Iris pigment epithelial cell (primary cell): ENCODE measurements around the gene IKBIP.
"Not testable (repeated sequence)": the region's sequence is repeated elsewhere in the genome, so short reads cannot be mapped to it uniquely, and the experiment has no call there.

ENCODE experiments used
- DNase-seq: peaks from one replicate; pipeline ENCODE4 v3.0.0-alpha.2; 2011; ENCODE audit warnings: low read depth

The IKBIP gene, protein sequence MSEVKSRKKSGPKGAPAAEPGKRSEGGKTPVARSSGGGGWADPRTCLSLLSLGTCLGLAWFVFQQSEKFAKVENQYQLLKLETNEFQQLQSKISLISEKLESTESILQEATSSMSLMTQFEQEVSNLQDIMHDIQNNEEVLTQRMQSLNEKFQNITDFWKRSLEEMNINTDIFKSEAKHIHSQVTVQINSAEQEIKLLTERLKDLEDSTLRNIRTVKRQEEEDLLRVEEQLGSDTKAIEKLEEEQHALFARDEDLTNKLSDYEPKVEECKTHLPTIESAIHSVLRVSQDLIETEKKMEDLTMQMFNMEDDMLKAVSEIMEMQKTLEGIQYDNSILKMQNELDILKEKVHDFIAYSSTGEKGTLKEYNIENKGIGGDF

DNA sequence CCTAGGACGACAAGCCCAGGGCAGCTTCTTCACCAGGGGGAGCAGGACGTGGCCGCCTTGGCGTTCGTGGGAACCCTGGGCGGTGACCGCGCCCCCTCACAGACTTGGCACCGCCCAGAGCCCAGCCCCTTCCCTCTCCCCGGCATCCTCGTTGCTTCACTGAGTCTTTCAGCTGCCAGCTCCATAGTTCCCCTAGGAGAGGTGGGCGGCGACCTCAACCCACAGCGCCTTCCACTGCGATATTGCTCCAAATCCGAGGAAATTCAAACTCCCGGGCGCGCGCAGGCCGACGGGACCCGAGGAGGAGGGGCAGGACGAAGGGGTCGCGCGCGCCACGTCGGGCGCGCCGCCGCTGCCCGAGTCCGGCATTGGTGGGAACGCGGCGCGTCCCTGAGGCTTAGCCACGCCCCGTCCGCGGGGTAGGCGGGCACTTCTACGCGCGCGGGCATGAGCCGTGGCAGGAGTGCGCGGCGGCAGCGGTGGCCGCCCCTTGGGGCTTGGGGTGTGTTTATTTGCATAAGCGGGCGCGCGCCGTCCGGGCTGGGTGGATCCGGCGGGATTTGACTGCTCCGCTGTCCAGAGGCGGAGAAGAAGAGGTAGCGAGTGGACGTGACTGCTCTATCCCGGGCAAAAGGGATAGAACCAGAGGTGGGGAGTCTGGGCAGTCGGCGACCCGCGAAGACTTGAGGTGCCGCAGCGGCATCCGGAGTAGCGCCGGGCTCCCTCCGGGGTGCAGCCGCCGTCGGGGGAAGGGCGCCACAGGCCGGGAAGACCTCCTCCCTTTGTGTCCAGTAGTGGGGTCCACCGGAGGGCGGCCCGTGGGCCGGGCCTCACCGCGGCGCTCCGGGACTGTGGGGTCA, at the start of gene IKBIP, which contains the start of gene APAF1:
Gene IKBIP (minus strand): TSS at position 77 of the 860 bp plus-strand sequence. CDS start 87 bp downstream, outside the sequence.
Gene APAF1 (plus strand): TSS at position 579 of the 860 bp plus-strand sequence. CDS start 3,070 bp downstream, outside the sequence.
- peak; percentile 97 for DNase-seq

DNA sequence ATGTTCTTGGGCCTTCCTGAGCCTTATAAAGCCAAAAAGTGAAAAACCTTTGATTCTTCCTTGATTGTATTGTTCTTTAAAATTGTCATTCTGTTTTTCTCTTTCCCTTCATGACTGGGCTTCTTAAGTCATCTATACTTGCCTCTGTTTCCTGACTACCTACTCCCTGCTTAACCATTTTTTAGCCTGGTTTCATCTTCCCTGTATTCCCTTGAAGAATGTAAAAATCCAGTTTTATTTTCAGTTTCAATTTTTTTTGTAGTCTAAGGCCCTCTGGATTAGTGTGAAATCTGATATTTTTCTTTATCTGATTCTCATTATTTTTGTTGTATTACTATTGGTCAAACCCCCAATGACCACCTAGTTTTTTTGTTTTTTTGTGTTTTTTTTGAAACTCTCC, 46.8 kb upstream of the IKBIP start:
- DNase-seq = no peak

DNA sequence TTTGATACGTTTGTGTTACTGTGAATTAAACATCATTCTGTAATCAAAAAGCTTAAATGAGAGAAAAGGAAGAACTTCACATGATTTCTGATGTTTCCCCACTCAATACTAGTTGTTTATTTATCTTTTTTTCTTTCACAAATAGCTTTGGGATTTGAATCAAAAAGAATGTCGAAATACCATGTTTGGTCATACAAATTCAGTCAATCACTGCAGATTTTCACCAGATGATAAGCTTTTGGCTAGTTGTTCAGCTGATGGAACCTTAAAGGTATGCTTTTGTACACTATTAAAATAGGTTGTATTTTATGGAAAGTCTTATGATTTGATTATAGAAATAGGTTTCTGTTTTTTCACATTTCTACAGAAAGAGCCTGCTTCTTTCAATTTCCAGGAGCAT, 42.0 kb upstream of the IKBIP start:
- DNase-seq = peak; percentile 25

DNA sequence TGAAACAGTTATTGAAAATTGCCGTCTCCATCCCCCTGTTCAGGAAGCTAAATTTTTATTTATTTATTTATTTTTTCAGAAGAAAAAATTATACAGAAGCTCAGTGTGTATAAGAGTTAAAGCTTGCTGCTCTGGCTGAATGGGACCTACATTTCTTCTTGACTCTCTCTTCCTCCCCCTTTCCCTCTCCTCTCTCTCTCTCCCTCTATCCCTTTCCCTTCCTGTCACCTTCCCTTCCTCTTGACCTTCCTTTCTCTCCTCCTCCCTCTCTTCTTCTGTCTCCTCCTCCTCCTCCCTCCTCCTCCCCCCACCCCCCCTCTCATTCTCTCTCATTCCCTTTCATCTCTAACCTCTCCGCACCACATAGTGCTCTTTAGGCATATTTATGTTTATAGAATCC, 39.6 kb upstream of the IKBIP start:
- DNase-seq = no peak

DNA sequence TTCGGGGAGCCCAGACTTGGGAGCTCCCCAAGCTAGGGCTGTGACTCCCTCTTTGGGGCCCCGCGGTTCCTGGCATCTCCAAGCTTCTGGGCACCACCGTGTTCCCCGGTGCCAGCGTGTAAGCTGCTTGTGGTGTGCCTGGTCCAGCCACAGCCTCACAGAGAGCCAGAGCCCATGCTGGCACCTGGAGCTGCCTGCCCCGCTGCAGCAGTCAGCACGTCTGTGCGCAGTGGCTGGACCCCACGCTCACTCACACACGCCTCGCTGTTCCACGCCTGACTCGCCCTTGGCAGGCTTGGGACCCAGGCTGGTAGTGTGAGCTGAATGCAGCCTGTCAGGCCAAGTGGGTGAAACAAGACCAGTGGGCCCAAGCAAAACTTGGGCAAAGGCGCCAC, 35.0 kb upstream of the IKBIP start:
- no peak for DNase-seq

DNA sequence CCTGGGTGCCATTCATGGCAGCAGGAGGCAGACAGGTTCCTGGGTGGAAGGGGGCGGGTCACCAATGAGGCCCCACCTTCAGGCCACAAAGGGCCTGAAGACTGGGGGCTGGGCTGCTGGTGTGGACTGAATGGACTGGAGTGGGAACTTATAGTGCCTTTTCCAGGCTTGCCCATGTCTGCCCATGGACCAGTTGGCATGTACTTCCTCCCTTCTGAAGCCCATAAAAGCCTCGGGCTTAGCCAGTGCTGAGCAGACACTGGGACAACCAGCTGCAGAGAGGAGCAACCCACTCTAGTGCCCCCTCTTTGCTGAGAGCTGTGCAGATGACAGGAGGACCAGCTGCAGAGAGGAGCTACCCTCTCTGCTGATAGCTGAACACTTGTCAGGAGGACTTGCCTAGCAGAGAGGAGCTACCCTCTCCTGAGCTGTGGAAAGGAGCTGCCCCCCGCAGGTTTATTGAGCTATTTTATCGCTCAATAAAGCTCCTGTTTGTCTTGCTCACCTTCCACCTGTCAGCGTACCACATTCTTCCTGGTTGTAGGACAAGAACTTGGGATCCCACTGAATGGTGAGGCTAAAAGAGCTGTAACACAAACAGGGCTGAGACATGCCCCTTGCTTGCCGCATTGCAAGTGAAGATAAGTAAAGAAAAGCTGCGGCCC, 34.5 kb upstream of the IKBIP start:
- no peak for DNase-seq

DNA sequence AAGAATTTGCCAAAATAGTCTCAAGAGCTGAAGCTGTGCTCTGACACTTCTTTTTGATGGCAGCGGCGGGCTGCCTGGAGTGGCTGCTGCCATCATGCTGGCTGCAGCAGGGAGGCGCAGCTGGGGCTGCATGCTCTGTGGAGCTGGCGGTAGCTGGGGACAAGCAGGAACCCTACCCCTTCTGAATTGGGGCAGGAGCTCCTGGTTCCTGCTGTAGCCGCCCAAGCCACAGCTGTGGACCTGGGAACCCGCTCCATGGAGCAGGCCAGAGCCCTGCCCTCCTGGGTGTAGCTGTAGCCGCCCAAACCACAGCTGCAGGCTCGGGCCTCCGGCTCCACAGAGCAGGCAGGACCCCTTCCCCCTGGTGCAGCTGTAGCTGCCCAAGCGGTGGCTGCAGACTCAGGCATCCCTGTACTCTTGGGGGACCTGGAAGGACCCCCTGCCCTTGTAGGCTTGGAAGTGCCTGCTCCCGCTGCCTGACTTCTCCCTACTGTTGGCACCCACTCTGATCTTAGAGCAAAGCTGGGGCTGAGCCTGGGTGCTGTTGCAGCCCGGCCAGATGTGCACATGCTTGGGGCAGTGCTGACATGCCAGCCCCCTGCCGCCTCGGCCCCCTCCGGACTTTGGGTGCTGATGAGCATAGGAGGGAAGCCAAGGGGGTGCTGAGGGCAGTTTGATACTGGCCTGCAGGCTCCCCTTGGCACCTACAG, 33.8 kb upstream of the IKBIP start:
- no peak for DNase-seq

DNA sequence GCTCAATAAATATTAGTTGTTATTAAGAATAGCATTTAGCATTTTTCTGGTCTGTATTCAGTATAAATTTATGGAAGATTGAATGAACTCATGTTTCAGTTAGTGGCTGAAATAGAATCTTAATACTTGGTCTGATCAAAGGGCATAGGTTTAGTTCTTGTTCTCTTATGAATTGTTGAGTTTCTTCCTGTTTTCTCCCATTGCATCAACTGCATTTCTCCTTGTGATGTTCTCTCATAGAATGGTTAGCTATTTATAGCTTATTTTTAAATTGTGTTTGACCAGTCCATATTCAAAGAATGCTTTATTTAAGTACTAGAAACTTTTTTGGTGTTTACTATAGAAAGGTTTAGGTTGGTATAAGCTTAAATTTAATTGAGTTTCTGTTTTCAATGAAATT, 30.3 kb upstream of the IKBIP start:
- DNase-seq = no peak

DNA sequence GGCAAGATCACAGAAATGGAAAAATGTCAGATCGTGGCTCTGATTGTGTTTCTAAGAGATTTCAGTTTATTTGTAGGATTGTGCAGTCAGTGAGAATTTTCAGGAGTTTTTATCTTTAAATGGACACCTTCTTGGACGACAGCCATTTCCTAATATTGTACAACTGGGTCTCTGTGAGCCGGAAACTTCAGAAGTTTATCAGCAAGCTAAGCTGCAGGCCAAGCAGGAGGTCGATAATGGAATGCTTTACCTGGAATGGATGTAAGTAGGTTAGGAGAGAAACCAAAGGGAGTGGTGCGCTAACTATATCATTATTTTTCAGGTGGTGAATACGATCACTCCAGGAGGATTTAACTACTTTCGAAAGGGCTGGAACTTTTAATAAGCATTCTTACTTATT, 26.9 kb upstream of the IKBIP start:
- no peak for DNase-seq

DNA sequence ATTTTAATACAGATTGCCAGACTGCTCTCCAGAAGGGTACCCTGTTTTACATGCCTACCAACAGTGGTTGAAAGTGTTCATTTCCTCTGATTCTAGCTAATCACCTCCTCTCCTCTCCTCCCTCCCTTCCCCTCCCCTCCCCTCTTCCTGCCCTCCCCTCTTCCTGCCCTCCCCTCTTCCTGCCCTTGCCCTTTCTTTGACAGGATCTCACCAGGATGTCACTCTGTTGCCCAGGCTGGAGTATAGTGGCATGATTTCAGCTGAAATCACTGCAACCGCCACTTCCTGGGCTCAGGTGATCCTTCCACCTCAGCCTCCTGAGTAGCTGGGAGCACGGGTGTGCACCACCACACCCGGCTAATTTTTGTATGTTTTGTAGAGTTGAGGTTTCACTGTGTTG, 25.2 kb upstream of the IKBIP start:
- DNase-seq = no peak

DNA sequence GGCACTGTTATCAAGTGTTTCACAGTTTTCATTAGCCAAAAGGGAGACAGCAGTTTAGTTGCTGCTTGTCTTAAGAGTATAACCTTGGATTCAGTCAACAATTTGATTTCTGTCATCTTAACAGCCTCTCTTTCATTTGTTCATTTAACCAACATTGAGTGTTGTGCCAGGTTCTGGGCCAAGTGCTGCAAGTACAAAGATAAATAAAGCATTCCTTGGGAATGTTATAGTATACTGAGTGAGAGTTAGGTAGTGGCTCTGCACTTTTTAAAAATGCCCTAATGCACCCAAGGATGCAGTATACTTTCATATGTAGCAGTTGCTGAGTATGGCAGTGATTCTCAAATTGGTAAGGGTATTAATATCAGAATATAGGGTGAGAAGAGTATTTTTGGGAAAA, 15.9 kb upstream of the IKBIP start:
- no peak for DNase-seq

DNA sequence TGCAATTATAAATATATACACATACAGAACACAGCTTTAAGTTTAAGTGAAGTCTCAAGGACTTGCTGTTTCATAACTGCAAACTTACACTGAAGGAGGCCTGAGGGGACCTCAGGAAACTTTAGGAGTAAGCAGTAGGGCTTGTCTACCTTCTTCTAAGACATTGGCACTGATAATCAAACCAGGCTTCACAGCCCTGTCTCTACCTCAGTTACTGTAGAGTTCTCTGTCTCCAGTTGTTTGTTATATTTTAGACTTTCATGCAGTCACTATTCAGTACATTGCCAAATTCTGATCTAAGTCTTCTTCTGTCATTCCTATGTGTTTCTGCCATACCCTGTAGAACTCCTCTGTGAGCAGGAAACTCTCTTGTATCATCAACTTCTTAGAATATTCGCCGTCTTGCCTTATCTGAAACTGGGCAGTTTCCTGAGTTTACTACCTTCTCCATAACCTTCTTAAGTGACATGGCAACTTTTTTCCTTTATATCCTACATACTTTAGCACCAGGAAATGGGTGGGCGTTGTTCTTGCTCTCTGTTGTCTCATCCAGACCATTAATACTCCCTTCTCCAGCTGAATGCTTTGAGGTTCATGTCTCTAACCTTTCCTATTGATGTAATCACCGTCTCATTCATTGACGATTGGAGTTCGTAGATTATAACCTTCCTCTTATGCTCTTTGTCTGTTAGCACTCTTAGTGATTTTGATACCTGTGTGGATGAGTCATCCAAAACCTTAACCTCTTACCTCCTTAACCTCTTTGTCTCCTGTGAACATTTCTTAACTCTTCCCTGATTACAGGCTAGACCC, 11.9 kb upstream of the IKBIP start:
- DNase-seq = no peak

DNA sequence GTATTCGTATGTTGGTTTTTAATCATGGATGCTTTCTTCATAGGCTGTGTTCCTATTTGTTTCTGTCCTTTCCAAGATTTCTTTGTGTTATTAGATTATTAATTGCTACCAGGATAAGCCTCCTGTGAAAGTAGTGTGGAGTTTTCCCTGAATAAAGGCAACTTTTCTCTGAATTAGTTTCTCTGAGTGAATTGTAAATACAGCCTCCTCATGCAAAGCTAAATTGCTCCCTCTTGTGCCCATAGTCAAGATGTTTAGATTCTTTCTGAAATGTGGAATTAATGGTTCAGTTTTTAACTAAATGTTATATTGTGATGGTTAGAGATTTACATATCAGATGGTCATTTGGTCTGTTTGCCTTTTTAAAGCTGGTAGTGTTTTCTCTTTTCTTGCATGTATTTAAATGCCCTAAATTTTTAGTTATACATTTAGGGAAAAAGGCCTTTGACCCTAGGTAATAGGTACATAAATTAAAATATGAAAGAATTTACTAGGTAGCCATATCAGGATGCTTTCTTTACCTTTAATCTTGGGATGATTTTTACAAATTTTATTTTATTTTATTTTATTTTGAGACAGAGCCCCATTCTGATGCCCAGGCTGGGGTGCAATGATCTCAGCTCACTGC, 9.4 kb upstream of the IKBIP start:
- peak; percentile 62 for DNase-seq

DNA sequence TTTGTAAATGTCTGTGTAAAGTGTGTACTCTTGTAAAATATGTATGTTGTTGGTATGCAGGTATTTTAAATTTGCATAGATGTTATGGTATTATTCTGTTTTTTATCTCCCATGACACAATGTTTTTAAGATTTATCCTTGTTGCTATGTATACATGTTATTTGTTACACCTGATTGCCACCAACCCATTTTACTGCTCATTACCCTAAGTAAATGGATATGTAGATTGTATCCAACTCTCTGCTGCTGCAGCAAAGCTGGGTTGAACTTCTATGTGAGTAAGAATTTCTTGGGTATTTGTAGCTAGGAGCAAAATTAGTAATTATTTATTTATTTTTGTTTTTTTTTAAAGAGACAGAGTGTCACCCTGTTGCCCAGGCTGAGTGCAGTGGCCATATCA, 6.7 kb upstream of the IKBIP start:
- DNase-seq = no peak

DNA sequence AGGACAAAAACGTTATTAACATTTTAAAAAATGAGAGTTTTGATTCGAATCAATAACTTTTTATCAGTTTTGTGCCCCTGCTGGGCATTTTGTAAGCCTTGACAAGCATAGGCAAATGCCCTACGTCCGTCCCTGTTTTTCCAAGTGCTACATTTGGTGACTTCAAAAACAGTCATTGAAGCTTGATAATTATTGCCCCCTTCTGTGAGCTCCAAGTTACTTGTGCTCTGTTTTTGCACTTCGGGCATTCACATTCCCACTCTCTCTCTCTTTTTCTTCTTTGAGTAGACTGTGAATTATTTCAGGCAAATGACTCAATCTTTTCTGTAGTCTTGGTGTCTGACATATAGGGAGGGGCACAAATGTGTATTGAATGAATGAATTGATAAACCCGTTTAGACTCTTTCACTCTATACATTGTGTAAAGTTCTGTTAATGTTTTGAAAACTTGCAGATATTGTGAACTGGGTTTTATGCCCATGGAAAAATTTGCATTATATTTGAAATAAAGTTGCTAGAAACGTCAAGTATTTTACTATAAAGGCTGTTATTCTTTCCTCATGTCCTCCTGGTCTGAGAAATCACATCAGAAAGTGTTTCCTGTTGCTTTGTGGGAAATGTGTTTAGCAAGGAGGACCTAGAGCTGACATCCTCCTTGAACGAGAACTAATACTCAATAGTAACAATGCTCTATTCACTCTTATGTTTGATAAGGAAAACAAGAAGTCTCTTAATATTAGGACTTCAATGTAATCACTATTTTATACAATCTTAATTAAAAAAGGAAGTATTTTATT, 1.9 kb upstream of the IKBIP start:
- DNase-seq = peak; percentile 54

DNA sequence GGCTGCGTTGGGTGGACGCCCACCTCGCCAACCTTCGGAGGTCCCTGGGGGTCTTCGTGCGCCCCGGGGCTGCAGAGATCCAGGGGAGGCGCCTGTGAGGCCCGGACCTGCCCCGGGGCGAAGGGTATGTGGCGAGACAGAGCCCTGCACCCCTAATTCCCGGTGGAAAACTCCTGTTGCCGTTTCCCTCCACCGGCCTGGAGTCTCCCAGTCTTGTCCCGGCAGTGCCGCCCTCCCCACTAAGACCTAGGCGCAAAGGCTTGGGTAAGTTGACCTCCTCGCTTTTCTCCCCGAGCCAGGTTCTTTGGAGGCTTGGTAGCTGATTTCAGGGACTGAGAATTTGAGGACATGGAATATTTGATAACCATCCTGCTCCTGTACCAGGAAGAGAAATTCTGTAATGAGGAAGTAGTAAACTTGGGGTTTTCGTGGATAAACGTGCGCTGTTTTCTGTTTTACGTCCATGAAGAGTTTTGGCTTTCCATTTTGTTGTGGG, 1.0 kb upstream of the IKBIP start:
- DNase-seq = no peak

DNA sequence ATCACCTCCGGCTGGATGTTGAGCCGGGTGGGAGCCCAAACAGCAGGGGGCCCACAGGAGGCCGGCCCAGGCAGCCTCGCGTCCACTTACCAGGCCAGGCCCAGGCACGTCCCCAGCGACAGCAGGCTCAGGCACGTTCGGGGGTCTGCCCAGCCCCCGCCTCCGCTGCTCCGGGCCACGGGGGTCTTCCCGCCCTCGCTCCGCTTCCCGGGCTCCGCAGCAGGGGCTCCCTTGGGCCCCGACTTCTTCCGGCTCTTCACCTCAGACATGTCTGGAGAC, 216 bp downstream of the IKBIP start:
- no peak for DNase-seq

DNA sequence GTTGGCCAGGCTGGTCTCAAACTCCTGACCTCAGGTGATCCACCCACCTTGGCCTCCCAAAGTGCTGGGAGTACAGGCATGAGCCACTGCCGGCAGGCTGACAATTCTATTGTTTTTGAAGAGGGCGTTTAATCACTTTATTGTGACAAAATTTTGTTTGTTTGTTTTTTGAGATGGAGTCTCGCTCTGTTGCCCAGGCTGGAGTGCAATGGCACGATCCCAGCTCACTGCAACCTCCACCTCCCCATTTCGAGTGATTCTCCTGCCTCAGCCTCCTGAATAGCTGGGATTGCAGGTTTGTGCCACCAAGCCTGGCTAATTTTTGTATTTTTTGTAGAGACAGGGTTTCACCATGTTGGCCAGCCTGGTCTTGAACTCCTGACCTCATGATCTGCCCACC, 1.8 kb downstream of the IKBIP start:
- not testable (repeated sequence) for DNase-seq

DNA sequence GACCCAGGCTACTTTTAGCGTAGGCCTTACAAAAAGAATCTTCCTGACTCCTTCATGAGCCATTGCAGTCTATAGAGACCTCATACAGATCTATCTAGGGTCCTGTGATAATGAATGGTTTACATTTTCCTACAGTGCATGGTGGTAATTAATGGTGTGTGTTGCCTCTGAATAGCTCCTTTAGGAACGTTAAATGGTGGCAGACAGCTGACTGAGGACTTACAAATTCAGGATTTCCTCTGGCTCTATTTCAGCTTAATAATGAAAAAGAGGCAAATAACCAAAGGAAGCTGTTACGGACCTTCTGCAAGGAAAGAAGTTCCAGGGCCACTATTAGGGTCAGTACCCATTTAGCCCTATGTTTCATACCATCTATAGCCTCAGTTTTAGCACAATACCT, 5.1 kb downstream of the IKBIP start:
- DNase-seq = no peak

DNA sequence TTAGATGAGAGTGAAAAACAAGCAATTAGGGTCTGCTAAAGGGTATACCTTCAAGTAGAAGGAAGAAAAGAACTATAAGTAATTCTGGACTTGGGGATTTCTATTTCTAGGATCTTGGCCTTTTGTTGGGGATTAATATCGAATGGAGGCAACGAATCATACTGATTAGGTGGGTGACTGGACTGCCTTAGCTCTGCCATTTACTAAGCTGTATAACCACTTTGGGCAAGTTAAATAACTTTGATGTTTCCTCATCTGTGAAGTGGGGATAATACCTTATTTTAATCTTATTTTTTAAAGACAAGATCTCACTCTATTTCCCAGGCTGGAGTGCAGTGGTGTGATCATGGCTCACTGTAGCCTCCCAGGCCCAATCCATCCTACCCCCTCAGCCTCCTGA, 6.6 kb downstream of the IKBIP start:
- DNase-seq = no peak
